CD4-positive, alpha-beta T cell treated with Interleukin-6 at 100 ng/mL for 8 hours (primary cell): Measurements from ENCODE around the gene EXOC2.
"Not testable (repeated sequence)": the region's sequence is repeated elsewhere in the genome, so short reads cannot be mapped to it uniquely, and the experiment has no call there.

Source experiments
- DNase-seq: peaks from one replicate; pipeline ENCODE4 v3.0.0-alpha.2; 2020; ENCODE audit warnings: mixed read lengths, low spot score

The EXOC2 gene

GRCh38 chr6:680666-681340 lies 12.1 kb downstream of the EXOC2 start:
- DNase-seq, result no peak

- no peak for DNase-seq
Observed at GRCh38 chr6:680251-680650, 12.7 kb downstream of the EXOC2 start.

DNA sequence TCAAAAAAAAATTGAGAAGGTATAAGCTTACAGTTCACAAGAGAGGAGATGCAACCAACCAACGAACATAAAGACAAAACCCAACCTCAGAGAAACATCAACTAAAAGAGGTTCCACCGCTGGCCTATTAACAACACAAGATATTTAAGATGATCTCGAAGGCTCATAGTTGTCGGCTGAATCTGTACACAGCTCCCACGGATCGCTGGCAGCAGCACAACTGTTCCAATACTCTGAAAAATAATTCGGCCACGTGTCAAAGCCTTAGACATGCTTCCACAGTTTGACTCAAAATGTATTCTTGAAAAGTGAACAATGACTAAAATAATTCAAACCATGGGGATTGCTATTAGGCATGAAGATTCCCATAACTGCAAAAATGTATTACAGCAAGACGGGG lies 13.7 kb downstream of the EXOC2 start:
- no peak for DNase-seq

GRCh38 chr6:678520-678919 lies 14.4 kb downstream of the EXOC2 start:
- DNase-seq, result no peak

- no peak for DNase-seq
Observed at GRCh38 chr6:677919-678318, 15.0 kb downstream of the EXOC2 start.

DNA sequence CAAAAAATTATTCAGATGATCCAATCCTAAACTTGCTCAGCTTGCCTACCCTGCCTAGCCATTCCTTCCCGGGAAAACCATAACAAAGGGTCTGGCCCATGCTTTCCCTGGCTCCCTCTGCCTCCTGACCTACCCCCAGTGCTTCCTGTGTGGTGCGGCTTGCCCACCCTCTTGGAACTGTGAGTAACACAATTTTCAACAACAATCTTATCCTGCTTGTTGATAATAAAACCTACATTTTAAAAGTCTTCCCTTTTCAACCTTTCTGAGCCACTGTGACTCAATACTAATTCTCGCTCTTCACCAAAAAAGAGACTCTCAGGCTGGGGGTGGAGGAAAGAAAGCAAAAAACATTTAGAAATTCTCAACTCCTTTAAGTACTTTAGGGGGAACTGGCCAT lies 18.0 kb downstream of the EXOC2 start:
- no peak for DNase-seq

DNA sequence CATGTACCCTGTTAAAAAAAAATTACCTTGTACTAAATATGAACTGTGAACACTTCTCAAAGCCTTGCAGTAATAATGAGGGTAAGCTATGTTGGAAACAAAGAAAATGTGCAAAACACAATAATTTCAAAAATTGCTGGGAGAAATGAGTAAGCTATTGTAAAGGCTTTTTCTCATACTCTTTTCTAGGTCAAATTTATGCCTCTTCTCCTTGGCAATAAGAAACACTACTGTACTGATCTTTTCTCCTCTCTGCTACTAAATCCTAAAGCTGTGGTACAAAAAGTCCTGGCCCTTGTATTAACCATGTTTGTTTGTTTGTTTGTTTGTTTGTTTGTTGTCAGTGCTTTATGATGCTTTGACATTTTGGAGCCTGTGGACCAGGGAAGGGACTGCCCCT lies 18.5 kb downstream of the EXOC2 start:
- DNase-seq, result no peak

DNA sequence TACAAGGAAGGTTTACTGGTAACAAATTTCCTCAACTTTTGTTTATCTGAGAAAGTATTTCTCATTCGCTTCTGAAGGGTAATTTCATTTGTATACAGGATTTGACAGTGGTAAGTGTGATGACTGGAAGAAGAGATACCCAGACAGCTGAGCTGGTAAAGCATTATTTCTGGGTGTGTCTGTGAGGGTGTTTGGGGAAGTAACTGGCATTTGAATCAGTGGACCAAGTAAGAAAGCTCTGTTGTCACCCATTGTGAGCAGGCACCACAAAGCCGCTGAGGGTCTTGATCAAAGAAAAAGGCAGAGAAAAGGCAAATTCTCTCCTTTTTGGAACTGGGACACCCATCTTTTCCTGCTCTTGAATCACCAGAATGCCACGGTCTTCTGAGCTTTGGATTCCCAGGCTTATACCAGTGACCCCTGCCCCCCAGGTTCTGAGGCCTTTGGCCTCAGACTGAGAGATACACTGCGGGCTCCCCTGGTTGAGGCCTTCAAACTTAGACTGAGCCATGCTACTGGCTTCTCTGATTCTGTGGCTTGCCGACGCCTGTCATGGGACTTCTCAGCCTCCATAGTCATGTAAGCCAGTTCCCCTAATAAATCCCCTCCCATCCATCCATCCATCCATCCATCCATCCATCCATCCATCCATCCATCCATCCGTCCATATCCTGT lies 25.5 kb downstream of the EXOC2 start:
- no peak for DNase-seq

GRCh38 chr6:665403-666267 lies 27.3 kb downstream of the EXOC2 start:
- no peak for DNase-seq

GRCh38 chr6:663788-664187 lies 29.2 kb downstream of the EXOC2 start:
- not testable (repeated sequence) for DNase-seq

- DNase-seq, result no peak
Observed at GRCh38 chr6:659716-660581, 33.0 kb downstream of the EXOC2 start.

DNA sequence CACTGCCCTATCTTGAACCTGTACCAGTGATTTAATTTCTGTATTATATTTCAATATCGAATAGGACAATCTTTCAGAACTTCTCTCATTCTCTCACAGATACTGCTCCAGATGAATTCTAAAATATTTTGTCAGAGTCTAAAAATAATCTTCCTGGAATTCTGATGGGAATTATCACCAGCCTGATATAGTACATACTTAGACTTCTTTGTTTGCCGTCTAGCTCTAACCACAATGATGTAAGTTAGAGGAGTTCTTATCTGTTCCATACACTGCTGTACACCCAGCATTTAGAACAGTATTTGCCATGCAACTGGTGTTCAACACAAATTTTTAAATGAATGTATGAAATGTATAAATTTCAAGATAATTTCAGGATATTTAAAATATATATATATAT lies 34.7 kb downstream of the EXOC2 start:
- DNase-seq, result no peak

DNA sequence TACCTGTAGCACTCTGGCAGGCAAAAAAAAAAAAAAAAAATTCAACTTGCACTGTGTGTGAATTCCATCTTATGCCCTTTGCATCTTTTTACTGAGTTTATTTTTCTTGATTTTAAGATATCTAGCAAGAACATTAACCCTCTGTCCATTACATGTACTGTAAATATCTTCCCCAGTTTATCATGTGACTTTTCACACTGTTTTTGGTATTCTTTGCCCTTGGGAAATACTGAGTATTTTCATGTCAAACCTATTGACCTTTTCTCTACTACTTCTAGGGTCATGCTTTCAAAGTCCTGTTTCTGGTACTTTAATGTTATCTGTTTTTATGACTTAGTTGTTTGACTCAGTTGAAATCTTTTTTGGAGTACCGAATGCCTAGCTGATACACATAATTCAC lies 35.2 kb downstream of the EXOC2 start:
- DNase-seq, result no peak

GRCh38 chr6:656460-657252 lies 36.3 kb downstream of the EXOC2 start, which contains the start of gene HUS1B:
HUS1B (minus strand) TSS chr6:657100; CDS start chr6:656944, 156 bp downstream.
- DNase-seq, result no peak

- DNase-seq, result no peak
Observed at GRCh38 chr6:654136-654535, 38.8 kb downstream of the EXOC2 start.

- DNase-seq, result no peak
Observed at GRCh38 chr6:652865-653264, 40.1 kb downstream of the EXOC2 start.

GRCh38 chr6:650098-650497 lies 42.8 kb downstream of the EXOC2 start:
- DNase-seq, result no peak

GRCh38 chr6:642805-643204 lies 50.1 kb downstream of the EXOC2 start:
- no peak for DNase-seq

GRCh38 chr6:641225-641985 lies 51.5 kb downstream of the EXOC2 start:
- DNase-seq, result no peak

DNA sequence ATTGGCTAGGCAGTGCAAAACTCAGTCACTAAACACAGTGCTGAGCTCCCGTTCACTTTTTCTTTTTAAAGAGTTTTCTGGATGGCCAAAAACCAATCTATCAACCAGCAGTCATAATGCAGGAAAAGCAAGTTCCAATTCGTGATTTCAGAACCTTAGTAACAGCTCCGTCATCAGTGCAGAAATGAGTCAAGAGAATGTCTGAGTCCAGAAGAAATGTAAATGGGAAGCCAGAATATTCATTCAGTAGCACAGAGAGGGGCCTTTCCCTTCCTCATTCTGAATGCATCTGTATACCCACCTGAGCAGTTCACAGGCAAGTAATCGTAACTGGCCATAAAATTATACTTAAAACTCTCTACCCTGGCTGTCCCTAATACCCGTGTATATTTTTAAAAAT lies 56.5 kb downstream of the EXOC2 start:
- DNase-seq, result no peak
